C4-2B (cell line): ENCODE measurements around the gene TWIST1.

Source experiments
- CTCF ChIP-seq: fragments of 450-650 bp; conservative IDR thresholded peaks from 2 replicates; pipeline ENCODE4 v1.5.1; 2017; ENCODE audit warnings: mild to moderate bottlenecking
- ZFX ChIP-seq: fragments of 450-650 bp; IDR thresholded peaks from 2 replicates; pipeline ENCODE4 v1.6.1; 2017

GRCh38 chr7:19161671-19162070 is 44.2 kb upstream of the TWIST1 start:
- TF ChIP-seq CTCF (no peak), ZFX (no peak)
